RWPE1 (cell line): Measurements from ENCODE around the gene SCN2A.

Experiments used
- CTCF ChIA-PET: fragments of 350-600 bp; sonication (Branson Sonifier 250); formaldehyde crosslinking; extraction: SDS; loops from one replicate; lab custom pipeline; 2021; lab: Yijun Ruan, JAX
- POLR2A ChIA-PET: fragments of 400-600 bp; formaldehyde crosslinking; extraction: SDS; loops from one replicate; lab custom pipeline; 2020; ENCODE audit warnings: antibody characterized with exemption; ENCODE audit not compliant: low non-redundant PET; lab: Yijun Ruan, JAX
- DNase-seq: peaks from one replicate; pipeline ENCODE4 v3.0.0; 2012; ENCODE audit warnings: low spot score
- H3K27ac ChIP-seq: fragments of 450-650 bp; 2 replicates; pipeline ENCODE4 v1.5.1; 2017
- CTCF ChIP-seq: fragments of 450-650 bp; conservative IDR thresholded peaks from 2 replicates; pipeline ENCODE4 v1.5.1; 2017; ENCODE audit warnings: low read depth, mild to moderate bottlenecking

SCN2A gene

GRCh38 chr2:165294912-165295311 lies 55.7 kb downstream of the SCN2A start:
- ChIA-PET CTCF (interaction anchor here (0.5 to 0.8 kb wide), 3 partner anchors 20 to 1895 kb away, joined by 3 to 4 read pairs (median 3); no protein-coding TSS in a partner anchor), POLR2A (no interaction called here)
- no peak for TF ChIP-seq CTCF
- H3K27ac ChIP-seq: no peak overlapping the region
- DNase-seq: no peak

GRCh38 chr2:165295643-165296042 lies 56.4 kb downstream of the SCN2A start:
- TF ChIP-seq CTCF: no peak
- DNase-seq: no peak
- no peak overlapping the region for H3K27ac ChIP-seq
- POLR2A ChIA-PET: no interaction called here
- CTCF ChIA-PET: interaction anchor here (0.8 kb wide), 1 partner anchor 21 kb away, joined by 3 read pairs; no protein-coding TSS in a partner anchor

GRCh38 chr2:165305391-165306096 lies 66.3 kb downstream of the SCN2A start:
- ChIA-PET CTCF (interaction anchor here (0.6 kb wide), 2 partner anchors 54 to 117 kb away, joined by 3 read pairs; no protein-coding TSS in a partner anchor), POLR2A (no interaction called here)
- no peak overlapping the region for H3K27ac ChIP-seq
- DNase-seq: no peak
- TF ChIP-seq CTCF: no peak

- no peak overlapping the region for H3K27ac ChIP-seq
- no peak for TF ChIP-seq CTCF
- DNase-seq: no peak
- ChIA-PET POLR2A (no interaction called here), CTCF (no interaction called here)
Observed at GRCh38 chr2:165307317-165307716, 68.1 kb downstream of the SCN2A start.

- DNase-seq: no peak
- no peak overlapping the region for H3K27ac ChIP-seq
- POLR2A ChIA-PET: no interaction called here
- no peak for TF ChIP-seq CTCF
- CTCF ChIA-PET: interaction anchor here (0.7 kb wide), 1 partner anchor 1249 kb away, joined by 3 read pairs; no protein-coding TSS in a partner anchor
Observed at GRCh38 chr2:165311949-165312348, 72.7 kb downstream of the SCN2A start.

GRCh38 chr2:165312999-165313398 lies 73.8 kb downstream of the SCN2A start:
- TF ChIP-seq CTCF: no peak
- ChIA-PET CTCF (interaction anchor here (0.6 kb wide), 1 partner anchor 73 kb away, joined by 5 read pairs; no protein-coding TSS in a partner anchor), POLR2A (no interaction called here)
- no peak for DNase-seq
- H3K27ac ChIP-seq: no peak overlapping the region
